GM12801 (cell line): ENCODE data around the gene CLEC1B.

ENCODE experiments used
- TF ChIP-seq, protein P1 (sequence below): IDR thresholded peaks from one replicate; pipeline ENCODE4 v1.5.1; 2011; ENCODE audit warnings: control low read depth; ENCODE audit not compliant: insufficient read length; ENCODE audit errors: extremely low read depth

The CLEC1B gene

DNA sequence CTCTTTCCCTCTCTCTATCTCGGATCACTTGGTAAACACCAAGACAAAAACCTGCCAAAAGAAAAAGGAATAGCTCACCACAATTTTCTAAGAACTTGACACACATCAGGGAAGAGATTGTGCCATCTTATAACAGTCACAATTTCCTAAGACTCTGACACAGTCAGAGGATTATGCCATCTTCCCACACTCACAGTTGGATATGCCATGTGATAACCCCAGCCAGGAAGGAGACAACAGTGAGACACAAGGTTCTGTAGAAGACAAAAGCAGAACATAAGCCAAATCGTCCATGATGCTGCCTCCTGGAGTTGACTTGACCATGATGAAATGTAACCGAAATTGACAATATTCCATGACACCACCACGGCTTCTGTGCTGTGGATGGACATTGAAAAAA lies 28.8 kb upstream of the CLEC1B start:
- TF ChIP-seq, protein P1, sequence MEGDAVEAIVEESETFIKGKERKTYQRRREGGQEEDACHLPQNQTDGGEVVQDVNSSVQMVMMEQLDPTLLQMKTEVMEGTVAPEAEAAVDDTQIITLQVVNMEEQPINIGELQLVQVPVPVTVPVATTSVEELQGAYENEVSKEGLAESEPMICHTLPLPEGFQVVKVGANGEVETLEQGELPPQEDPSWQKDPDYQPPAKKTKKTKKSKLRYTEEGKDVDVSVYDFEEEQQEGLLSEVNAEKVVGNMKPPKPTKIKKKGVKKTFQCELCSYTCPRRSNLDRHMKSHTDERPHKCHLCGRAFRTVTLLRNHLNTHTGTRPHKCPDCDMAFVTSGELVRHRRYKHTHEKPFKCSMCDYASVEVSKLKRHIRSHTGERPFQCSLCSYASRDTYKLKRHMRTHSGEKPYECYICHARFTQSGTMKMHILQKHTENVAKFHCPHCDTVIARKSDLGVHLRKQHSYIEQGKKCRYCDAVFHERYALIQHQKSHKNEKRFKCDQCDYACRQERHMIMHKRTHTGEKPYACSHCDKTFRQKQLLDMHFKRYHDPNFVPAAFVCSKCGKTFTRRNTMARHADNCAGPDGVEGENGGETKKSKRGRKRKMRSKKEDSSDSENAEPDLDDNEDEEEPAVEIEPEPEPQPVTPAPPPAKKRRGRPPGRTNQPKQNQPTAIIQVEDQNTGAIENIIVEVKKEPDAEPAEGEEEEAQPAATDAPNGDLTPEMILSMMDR: no peak

DNA sequence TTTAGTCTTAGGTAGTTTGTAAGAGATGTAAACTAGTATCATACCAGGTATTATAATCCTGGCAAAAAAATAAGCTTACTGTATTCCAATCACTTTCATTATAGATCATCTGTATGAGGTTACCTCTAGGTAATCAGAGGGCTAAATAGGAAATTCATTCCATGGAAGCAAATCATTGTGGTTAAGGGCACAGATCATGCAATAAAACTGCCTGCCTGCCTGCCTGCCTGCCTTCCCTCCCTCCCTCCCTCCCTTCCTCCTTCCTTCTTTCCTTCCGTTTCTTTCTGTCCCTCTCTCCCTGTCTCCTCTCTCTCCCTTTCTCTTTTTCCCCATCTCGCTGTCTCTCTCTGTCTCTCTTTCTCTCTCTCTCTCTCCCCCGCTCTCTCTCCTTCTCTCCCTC lies 28.4 kb upstream of the CLEC1B start:
- TF ChIP-seq, protein P1: no peak

DNA sequence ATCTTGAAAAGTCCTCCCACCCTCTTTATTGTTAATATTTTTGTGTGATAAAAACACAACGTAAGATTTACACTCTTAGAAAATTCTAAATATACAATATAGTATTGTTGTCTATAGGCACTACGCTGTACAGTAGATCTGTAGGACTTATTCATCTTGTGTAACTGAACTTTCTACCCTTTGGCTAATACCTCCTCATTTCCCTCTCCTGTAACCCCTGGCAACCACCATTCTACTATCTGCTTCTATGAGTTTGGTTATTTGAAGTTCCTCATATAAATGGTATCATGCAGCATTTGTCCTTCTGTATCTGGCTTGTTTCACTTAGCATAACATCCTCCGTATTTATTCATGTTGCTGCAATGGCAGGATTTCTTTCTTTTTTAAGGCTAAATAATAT lies 26.3 kb upstream of the CLEC1B start:
- TF ChIP-seq, protein P1: no peak

DNA sequence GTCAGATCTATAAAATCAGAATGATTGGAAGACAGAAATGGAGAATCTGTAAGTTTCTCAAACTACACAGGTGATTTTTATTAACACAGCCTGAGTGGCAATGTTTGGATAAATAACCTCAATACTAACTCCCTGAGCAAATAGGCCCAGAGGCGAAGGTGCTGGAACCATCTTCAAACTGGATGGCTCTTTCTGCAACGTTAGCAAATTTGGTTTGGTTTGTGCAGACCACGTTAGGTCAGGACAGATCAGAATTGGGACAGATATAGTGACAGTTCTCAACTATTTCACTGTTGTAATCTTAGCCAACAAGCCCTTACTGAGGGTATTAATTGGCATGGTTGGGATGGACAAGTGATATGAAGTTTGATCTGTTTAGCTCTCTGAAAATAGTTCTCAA lies 22.4 kb upstream of the CLEC1B start:
- TF ChIP-seq, protein P1: no peak

DNA sequence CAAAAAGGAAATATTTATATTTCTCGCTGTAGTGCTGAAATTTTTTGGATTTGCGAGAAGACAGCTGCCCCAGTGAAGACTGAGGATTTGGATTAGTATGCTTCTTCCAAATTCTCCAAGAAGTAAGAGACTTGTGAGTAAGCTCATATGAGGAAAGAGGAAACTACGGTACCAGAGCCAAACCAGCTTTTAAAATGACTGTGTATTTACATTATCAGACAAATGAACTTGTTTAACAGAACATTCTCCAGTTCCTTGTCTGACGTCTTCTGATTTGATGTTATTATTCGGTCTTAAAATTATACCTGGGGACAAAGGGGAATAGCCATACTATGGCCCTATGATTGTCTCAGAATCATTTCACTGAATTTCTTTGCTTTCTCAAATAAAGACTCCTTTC lies 19.5 kb upstream of the CLEC1B start:
- TF ChIP-seq, protein P1: no peak

DNA sequence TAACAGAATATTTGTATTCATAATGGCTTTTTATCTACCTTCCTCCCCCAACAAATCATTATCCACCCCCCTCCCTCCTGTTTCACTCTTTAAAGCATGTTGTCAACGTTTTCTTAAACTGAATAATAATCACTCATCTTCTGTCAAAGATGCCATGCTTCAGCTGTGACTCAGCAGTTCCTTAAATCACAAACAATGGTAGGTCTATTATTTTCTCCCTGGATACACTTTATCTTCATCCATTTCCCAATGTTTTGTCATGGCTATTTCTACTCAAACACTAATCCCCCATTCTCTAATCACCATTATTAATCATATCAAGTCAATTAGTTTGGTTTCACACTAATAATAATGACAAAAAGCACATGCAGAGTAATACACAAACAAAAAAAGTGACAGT lies 18.0 kb upstream of the CLEC1B start:
- TF ChIP-seq, protein P1: no peak

DNA sequence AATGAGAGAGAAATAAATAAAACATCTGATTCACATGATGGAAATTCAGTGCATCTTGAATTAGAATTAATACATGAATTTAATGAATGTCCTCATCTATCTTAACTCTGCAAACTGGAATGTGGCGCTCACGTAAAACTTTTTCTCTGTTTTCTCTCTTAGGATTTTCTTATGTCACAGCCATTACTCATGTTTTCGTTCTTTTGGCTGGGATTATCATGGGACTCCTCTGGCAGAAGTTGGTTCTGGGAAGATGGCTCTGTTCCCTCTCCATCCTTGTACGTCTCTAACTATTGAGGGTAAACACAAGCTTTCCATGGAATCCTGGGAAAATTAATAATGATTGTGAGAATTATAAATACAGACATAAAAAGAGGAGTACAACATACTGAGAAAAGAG lies 16.5 kb upstream of the CLEC1B start:
- TF ChIP-seq, protein P1: no peak
